Measurements from ENCODE around the gene CNTN5. TPM values are rescaled to one million over a fixed set of nuclear protein-coding genes. Genes with fewer than 3 reads are reported as not detected.

Gene CNTN5
- total RNA-seq, 1 donor from 2014 or later, result 0.24 TPM

DNA sequence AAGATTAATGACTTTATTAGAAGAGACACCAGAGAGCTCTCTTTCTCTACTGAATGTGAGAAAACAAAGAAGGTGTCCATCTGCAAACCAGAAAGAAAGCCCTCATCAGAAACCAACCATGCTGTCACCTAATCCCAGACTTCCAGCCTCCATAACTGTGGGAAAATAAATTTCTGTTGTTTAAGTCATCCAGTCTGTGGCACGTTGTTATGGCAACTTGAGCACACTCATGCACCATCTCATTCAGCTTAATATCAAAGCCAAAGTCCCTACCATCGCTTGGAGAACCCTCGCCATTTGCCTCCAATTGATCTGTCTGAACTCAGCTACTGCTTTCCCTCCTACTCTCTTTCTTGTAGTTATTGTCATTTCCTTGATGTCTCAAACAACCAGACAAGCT, 900.2 kb downstream of the CNTN5 start:
- H3K9me3 ChIP-seq, result peaks cover 11% of the 10 kb centered on the region
- DNase-seq (no peak), ATAC-seq (no peak)
- H3K36me3 ChIP-seq, result no peaks in the 10 kb centered on the region
- H3K27me3 ChIP-seq (ENCODE audit: low read depth), result no peaks in the 10 kb centered on the region
- H3K4me1 ChIP-seq, result no peaks in the 10 kb centered on the region
- intact Hi-C loops (cut with DNase I), result no loop called here
- TF ChIP-seq, protein P1, sequence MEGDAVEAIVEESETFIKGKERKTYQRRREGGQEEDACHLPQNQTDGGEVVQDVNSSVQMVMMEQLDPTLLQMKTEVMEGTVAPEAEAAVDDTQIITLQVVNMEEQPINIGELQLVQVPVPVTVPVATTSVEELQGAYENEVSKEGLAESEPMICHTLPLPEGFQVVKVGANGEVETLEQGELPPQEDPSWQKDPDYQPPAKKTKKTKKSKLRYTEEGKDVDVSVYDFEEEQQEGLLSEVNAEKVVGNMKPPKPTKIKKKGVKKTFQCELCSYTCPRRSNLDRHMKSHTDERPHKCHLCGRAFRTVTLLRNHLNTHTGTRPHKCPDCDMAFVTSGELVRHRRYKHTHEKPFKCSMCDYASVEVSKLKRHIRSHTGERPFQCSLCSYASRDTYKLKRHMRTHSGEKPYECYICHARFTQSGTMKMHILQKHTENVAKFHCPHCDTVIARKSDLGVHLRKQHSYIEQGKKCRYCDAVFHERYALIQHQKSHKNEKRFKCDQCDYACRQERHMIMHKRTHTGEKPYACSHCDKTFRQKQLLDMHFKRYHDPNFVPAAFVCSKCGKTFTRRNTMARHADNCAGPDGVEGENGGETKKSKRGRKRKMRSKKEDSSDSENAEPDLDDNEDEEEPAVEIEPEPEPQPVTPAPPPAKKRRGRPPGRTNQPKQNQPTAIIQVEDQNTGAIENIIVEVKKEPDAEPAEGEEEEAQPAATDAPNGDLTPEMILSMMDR (IDR thresholded peaks at IDR 0.05), result no peak
- H3K27ac ChIP-seq, result no peak overlapping the region
- no peak overlapping the region for H3K4me3 ChIP-seq

DNA sequence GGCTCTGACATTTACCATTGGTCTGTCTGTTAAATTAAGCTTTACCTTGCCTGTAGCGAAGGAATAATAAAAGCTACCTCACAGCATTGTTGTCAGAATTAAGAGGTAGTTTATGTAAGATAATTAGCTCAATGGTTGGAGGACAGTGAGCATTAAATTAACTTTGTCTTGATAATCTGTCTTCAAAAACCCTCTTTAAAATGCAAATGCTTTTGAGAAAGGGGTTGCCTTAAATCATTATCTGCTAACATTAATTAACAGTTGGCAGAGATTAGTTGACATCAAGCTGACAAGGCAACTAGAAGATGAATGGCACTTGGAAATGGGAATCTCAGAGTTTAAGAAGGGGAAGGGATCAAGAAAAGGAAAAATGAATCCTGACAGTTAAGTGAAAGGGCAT, 905.2 kb downstream of the CNTN5 start:
- intact Hi-C loops (cut with DNase I), result no loop called here

DNA sequence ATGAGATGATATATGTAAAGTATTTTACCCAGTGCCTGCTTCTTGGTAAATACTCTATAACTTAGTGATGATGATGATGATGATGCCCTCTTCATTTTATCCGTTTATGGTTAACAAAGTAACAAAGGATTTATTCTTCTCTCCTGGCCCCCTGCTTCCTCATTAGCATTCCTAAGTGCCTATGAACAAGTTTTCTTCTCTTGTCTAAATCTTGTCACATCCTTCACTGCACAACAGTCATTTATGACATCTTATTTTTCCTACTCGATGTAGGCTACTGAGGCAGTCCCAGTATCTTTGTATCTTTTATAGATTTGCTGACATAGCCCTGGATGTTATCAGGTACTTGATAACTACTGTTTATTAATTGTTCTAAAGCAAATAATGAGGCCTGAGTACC, 911.9 kb downstream of the CNTN5 start:
- no peak for ATAC-seq
- intact Hi-C loops (cut with DNase I), result no loop called here
- Histone ChIP-seq H3K4me3 (no peak overlapping the region), H3K27me3 (ENCODE audit: low read depth) (no peaks in the 10 kb centered on the region), H3K27ac (no peak overlapping the region), H3K9me3 (no peaks in the 10 kb centered on the region), H3K36me3 (no peaks in the 10 kb centered on the region), H3K4me1 (no peaks in the 10 kb centered on the region)
- TF ChIP-seq, protein P1 (IDR thresholded peaks at IDR 0.05), result no peak
- no peak for DNase-seq

More for the DNA sequence above, 905.2 kb downstream of the CNTN5 start:
- TF ChIP-seq, protein P1 (IDR thresholded peaks at IDR 0.05), result no peak
- Histone ChIP-seq H3K36me3 (no peaks in the 10 kb centered on the region), H3K27ac (no peak overlapping the region), H3K27me3 (ENCODE audit: low read depth) (no peaks in the 10 kb centered on the region), H3K4me3 (no peak overlapping the region), H3K9me3 (no peaks in the 10 kb centered on the region), H3K4me1 (no peaks in the 10 kb centered on the region)
- DNase-seq, result no peak
- no peak for ATAC-seq

DNA sequence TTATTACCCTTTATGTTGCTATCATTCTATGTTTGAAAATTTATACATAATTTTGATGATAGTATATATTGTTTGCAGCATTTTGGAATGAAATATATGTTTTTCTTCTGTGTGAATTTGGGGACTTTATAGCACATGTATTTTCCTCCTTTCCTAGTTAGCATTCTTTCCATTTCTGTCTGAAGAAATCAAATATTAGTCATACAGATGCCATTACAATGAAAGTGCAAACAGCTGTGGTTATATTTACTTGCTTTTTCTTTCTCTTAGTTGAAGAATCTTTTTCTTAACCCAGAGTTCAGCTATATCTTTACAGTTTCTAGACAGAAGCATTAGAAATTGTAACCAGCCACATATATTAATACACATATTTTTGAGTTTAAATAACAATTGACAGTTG, 913.3 kb downstream of the CNTN5 start:
- Histone ChIP-seq H3K27me3 (ENCODE audit: low read depth) (no peaks in the 10 kb centered on the region), H3K9me3 (no peaks in the 10 kb centered on the region), H3K27ac (no peak overlapping the region), H3K36me3 (no peaks in the 10 kb centered on the region), H3K4me3 (no peak overlapping the region), H3K4me1 (no peaks in the 10 kb centered on the region)
- intact Hi-C loops (cut with DNase I), result no loop called here
- TF ChIP-seq, protein P1 (IDR thresholded peaks at IDR 0.05), result no peak
- no peak for DNase-seq
- no peak for ATAC-seq

DNA sequence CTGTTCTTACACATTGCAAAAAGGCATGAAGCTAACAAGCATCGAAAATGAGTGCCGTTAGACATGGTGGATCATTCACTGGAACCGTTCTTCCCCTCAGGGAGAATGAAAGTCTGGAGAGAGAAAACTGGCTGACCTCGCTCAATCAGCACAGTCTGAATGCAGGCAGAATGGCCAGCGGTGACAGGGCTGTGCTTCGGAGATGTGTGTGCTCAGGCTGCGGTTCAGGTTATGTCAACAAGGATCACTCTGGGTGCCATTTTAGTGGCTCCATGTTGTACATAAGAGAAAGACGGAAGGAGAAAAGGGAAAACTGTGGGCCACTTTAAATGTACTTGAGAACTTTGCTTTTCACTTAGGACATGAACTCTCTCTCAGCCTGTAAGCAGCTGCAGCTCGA, 916.6 kb downstream of the CNTN5 start:
- H3K9me3 ChIP-seq, result no peaks in the 10 kb centered on the region
- H3K36me3 ChIP-seq, result no peaks in the 10 kb centered on the region
- no peaks in the 10 kb centered on the region for H3K27me3 ChIP-seq (ENCODE audit: low read depth)
- H3K27ac ChIP-seq, result no peak overlapping the region
- TF ChIP-seq, protein P1 (IDR thresholded peaks at IDR 0.05), result no peak
- ATAC-seq, result no peak
- no peak overlapping the region for H3K4me3 ChIP-seq
- DNase-seq, result no peak
- no peaks in the 10 kb centered on the region for H3K4me1 ChIP-seq
- intact Hi-C loops (cut with DNase I), result no loop called here

DNA sequence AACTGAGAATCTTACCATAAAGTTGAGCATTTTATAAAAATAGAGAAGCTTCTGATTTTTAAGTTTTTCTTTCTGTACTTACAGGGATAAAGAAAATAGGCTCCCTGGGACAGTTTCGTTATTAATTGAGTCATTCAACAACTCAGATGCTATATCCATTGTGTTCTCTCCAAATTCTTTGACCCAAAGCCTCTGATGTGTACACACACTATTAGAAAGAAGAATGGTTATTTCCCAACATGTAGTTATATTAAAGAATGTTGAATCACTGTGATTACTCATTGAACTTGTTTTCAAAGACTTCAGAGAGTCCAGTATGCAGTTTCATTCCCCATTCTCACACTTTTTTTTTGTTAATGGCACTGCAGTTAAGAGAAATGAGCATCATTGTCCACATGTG, 932.1 kb downstream of the CNTN5 start:
- Histone ChIP-seq H3K36me3 (no peaks in the 10 kb centered on the region), H3K27ac (no peak overlapping the region), H3K4me1 (no peaks in the 10 kb centered on the region), H3K27me3 (ENCODE audit: low read depth) (no peaks in the 10 kb centered on the region), H3K9me3 (no peaks in the 10 kb centered on the region), H3K4me3 (no peak overlapping the region)
- no peak for ATAC-seq
- no peak for DNase-seq
- intact Hi-C loops (cut with DNase I), result no loop called here
- TF ChIP-seq, protein P1 (IDR thresholded peaks at IDR 0.05), result no peak

Measured in lower lobe of right lung (tissue), 2 donors.